HG03520 (cell line): Measurements from ENCODE around the gene DYNC1H1.

ENCODE experiments used
- ATAC-seq: cut with Tn5 transposase; IDR thresholded peaks from one replicate; pipeline ENCODE4 v1.9.1; 2021; ENCODE audit warnings: mild to moderate bottlenecking, moderate library complexity; ENCODE audit not compliant: unreplicated experiment

The DYNC1H1 gene

GRCh38 chr14:101986953-101987352 is 22.6 kb downstream of the DYNC1H1 start:
- no peak for ATAC-seq

GRCh38 chr14:101988377-101988776 is 24.0 kb downstream of the DYNC1H1 start:
- no peak for ATAC-seq

GRCh38 chr14:101991352-101991751 is 27.0 kb downstream of the DYNC1H1 start:
- peak; percentile 46 for ATAC-seq

GRCh38 chr14:101992708-101993107 is 28.3 kb downstream of the DYNC1H1 start:
- ATAC-seq = peak; percentile 88

GRCh38 chr14:101997429-101998336 is 33.3 kb downstream of the DYNC1H1 start:
- no peak for ATAC-seq

- ATAC-seq = no peak
These were observed 36.5 kb downstream of the DYNC1H1 start for GRCh38 chr14:102000902-102001301.

GRCh38 chr14:102005336-102005735 is 41.0 kb downstream of the DYNC1H1 start:
- no peak for ATAC-seq

- no peak for ATAC-seq
These were observed 43.6 kb downstream of the DYNC1H1 start for GRCh38 chr14:102007916-102008418.

- ATAC-seq = no peak
These were observed 44.5 kb downstream of the DYNC1H1 start for GRCh38 chr14:102008891-102009290.

- no peak for ATAC-seq
These were observed 47.3 kb downstream of the DYNC1H1 start for GRCh38 chr14:102011631-102012030.

GRCh38 chr14:102012336-102012735 is 48.0 kb downstream of the DYNC1H1 start:
- ATAC-seq = no peak

GRCh38 chr14:102013669-102014200 is 49.4 kb downstream of the DYNC1H1 start:
- no peak for ATAC-seq

GRCh38 chr14:102015045-102015685 is 50.8 kb downstream of the DYNC1H1 start:
- ATAC-seq = no peak

- ATAC-seq = no peak
These were observed 51.4 kb downstream of the DYNC1H1 start for GRCh38 chr14:102015771-102016170.

GRCh38 chr14:102016420-102017090 is 52.2 kb downstream of the DYNC1H1 start:
- ATAC-seq = no peak

GRCh38 chr14:102018251-102018650 is 53.9 kb downstream of the DYNC1H1 start:
- ATAC-seq = no peak

- ATAC-seq = no peak
These were observed 54.7 kb downstream of the DYNC1H1 start for GRCh38 chr14:102019006-102019540.

- ATAC-seq = no peak
These were observed 55.9 kb downstream of the DYNC1H1 start for GRCh38 chr14:102020058-102020971.

GRCh38 chr14:102026934-102027333 is 62.6 kb downstream of the DYNC1H1 start:
- no peak for ATAC-seq

- ATAC-seq = no peak
These were observed 63.6 kb downstream of the DYNC1H1 start for GRCh38 chr14:102027951-102028350.
